Chondrocyte (in vitro differentiated cells): ENCODE measurements around the gene EPB41L2. TPM values are rescaled to one million over a fixed set of nuclear protein-coding genes. Genes with fewer than 3 reads are reported as not detected.

Experiments
- DNase-seq: peaks from one replicate; pipeline ENCODE4 v3.0.0; 2021; ENCODE audit warnings: mixed read lengths, low spot score
- H3K27ac Mint-ChIP-seq: one replicate; pipeline ENCODE4 v1.8.0; 2021; ENCODE audit warnings: mild to moderate bottlenecking, moderate library complexity, mixed read lengths; ENCODE audit not compliant: unreplicated experiment
- H3K27me3 Mint-ChIP-seq: 2 replicates; pipeline ENCODE4 v1.8.0; 2021; ENCODE audit warnings: low read depth, mixed read lengths
- H3K36me3 Mint-ChIP-seq: 2 replicates; pipeline ENCODE4 v1.8.0; 2021; ENCODE audit warnings: low read depth, mixed read lengths
- H3K4me1 Mint-ChIP-seq: 2 replicates; pipeline ENCODE4 v1.8.0; 2021; ENCODE audit warnings: low read depth, mild to moderate bottlenecking, mixed read lengths
- H3K4me3 Mint-ChIP-seq: one replicate; pipeline ENCODE4 v1.8.0; 2021; ENCODE audit warnings: mild to moderate bottlenecking, moderate library complexity, mixed read lengths; ENCODE audit not compliant: unreplicated experiment
- H3K9me3 Mint-ChIP-seq: 2 replicates; pipeline ENCODE4 v1.8.0; 2021; ENCODE audit warnings: low read depth, mixed read lengths
- CTCF ChIP-seq: fragments of 200-600 bp; sonication (generic); IDR thresholded peaks from 2 replicates; pipeline ENCODE4 v1.5.0; 2021; ENCODE audit warnings: antibody characterized with exemption, mild to moderate bottlenecking, moderate library complexity
- total RNA-seq: library from RNA; stranded (reverse); gene quantifications from 3 replicates; pipeline ENCODE4 v1.2.1, GENCODE V29; 2021

EPB41L2 gene
- total RNA-seq, 1 donor from 2014 or later: 65.8 TPM

- no peak for TF ChIP-seq CTCF
- Mint-ChIP-seq H3K4me3 (no peak overlapping the region), H3K27me3 (no peaks in the 10 kb centered on the region), H3K36me3 (no peaks in the 10 kb centered on the region), H3K27ac (no peak overlapping the region), H3K9me3 (no peaks in the 10 kb centered on the region), H3K4me1 (peaks cover 15% of the 10 kb centered on the region)
- no peak for DNase-seq
Observed at GRCh38 chr6:130982941-130983456, 80.0 kb downstream of the EPB41L2 start.

GRCh38 chr6:130982135-130982534 is 80.9 kb downstream of the EPB41L2 start:
- H3K27ac Mint-ChIP-seq: no peak overlapping the region
- no peak for TF ChIP-seq CTCF
- DNase-seq: no peak
- no peaks in the 10 kb centered on the region for H3K9me3 Mint-ChIP-seq
- H3K36me3 Mint-ChIP-seq: no peaks in the 10 kb centered on the region
- peaks cover 18% of the 10 kb centered on the region for H3K4me1 Mint-ChIP-seq
- H3K4me3 Mint-ChIP-seq: no peak overlapping the region
- no peaks in the 10 kb centered on the region for H3K27me3 Mint-ChIP-seq

- Mint-ChIP-seq H3K4me3 (no peak overlapping the region), H3K27ac (no peak overlapping the region)
Observed at GRCh38 chr6:130981409-130981808, 81.6 kb downstream of the EPB41L2 start.

GRCh38 chr6:130980310-130981032 is 82.6 kb downstream of the EPB41L2 start:
- Mint-ChIP-seq H3K9me3 (no peaks in the 10 kb centered on the region), H3K36me3 (no peaks in the 10 kb centered on the region), H3K27me3 (no peaks in the 10 kb centered on the region), H3K4me3 (no peak overlapping the region), H3K4me1 (peaks cover 16% of the 10 kb centered on the region), H3K27ac (no peak overlapping the region)
- no peak for TF ChIP-seq CTCF
- no peak for DNase-seq

More at GRCh38 chr6:130981409-130981808, 81.6 kb downstream of the EPB41L2 start:
- no peaks in the 10 kb centered on the region for H3K36me3 Mint-ChIP-seq
- no peak for TF ChIP-seq CTCF
- no peaks in the 10 kb centered on the region for H3K27me3 Mint-ChIP-seq
- H3K9me3 Mint-ChIP-seq: no peaks in the 10 kb centered on the region
- DNase-seq: no peak
- H3K4me1 Mint-ChIP-seq: peaks cover 19% of the 10 kb centered on the region

GRCh38 chr6:130978660-130979396 is 84.2 kb downstream of the EPB41L2 start:
- no peak overlapping the region for H3K27ac Mint-ChIP-seq
- TF ChIP-seq CTCF: no peak
- H3K4me3 Mint-ChIP-seq: no peak overlapping the region
- no peaks in the 10 kb centered on the region for H3K36me3 Mint-ChIP-seq
- H3K9me3 Mint-ChIP-seq: no peaks in the 10 kb centered on the region
- H3K27me3 Mint-ChIP-seq: no peaks in the 10 kb centered on the region
- peaks cover 16% of the 10 kb centered on the region for H3K4me1 Mint-ChIP-seq
- DNase-seq: no peak
